Measurements from ENCODE around the gene QSOX1.

The QSOX1 gene

DNA sequence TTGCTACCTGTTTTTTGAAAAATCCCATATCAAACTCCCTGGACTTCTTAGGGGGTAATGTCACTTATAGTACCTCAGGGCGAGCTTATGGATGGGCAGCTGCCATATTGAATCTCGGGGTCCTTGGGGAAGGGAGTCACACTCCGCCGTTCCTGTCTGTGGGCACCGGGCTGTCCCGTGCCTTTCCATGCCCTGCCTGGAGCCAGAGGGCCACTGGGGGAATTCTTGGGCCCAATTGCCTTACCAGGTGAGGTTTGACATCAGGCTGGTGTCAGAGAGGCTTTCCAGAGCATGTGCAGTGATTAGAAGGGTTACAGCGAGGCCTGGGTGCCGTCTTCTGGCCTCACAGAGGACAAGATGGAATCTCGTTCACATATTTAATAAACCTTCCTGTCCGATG is 28.8 kb downstream of the QSOX1 start:
- Histone ChIP-seq H3K9me3 (ENCODE audit: control insufficient read depth, low read length) (no peaks in the 10 kb centered on the region), H3K9ac (ENCODE audit: low read length) (no peak overlapping the region), H3K27me3 (replicated peaks; ENCODE audit: control insufficient read depth, insufficient read depth, low read length) (no peaks in the 10 kb centered on the region), H3K36me3 (ENCODE audit: control insufficient read depth, insufficient read depth, low read length, severe bottlenecking) (peaks cover 37% of the 10 kb centered on the region), H3K4me3 (ENCODE audit: low read length) (no peak overlapping the region), H3K4me1 (ENCODE audit: control insufficient read depth, insufficient read depth, low read length) (no peaks in the 10 kb centered on the region)
- no peak for DNase-seq (ENCODE audit: low read depth)

DNA sequence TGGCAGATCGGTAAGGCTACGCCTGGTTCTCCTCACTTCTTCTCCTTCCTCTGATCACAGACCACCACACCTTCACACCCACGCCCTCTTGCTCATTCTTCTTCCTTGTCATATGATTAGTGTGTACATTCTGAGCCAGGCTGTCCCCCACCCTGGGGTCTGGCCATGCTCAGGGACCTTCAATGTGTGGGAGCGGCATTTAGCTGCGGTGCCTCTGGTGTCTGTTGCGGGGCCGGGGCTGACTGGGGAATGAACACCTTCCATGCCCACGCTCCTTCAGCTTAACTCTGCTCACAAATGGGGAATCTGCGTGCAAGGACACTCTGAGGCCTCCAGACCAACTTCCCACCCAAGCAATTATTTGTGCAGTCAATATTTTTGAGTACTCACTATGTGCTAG is 29.4 kb downstream of the QSOX1 start:
- no peak for DNase-seq (ENCODE audit: low read depth)
- no peaks in the 10 kb centered on the region for H3K27me3 ChIP-seq (replicated peaks; ENCODE audit: control insufficient read depth, insufficient read depth, low read length)
- H3K36me3 ChIP-seq (ENCODE audit: control insufficient read depth, insufficient read depth, low read length, severe bottlenecking): peaks cover 39% of the 10 kb centered on the region
- H3K4me1 ChIP-seq (ENCODE audit: control insufficient read depth, insufficient read depth, low read length): no peaks in the 10 kb centered on the region
- no peak overlapping the region for H3K9ac ChIP-seq (ENCODE audit: low read length)
- no peak overlapping the region for H3K4me3 ChIP-seq (ENCODE audit: low read length)
- H3K9me3 ChIP-seq (ENCODE audit: control insufficient read depth, low read length): no peaks in the 10 kb centered on the region

GRCh38 chr1:180185281-180185680 is 30.6 kb downstream of the QSOX1 start:
- no peaks in the 10 kb centered on the region for H3K9me3 ChIP-seq (ENCODE audit: control insufficient read depth, low read length)
- no peaks in the 10 kb centered on the region for H3K4me1 ChIP-seq (ENCODE audit: control insufficient read depth, insufficient read depth, low read length)
- no peak for DNase-seq (ENCODE audit: low read depth)
- H3K9ac ChIP-seq (ENCODE audit: low read length): no peak overlapping the region
- H3K36me3 ChIP-seq (ENCODE audit: control insufficient read depth, insufficient read depth, low read length, severe bottlenecking): peaks cover 49% of the 10 kb centered on the region
- no peak overlapping the region for H3K4me3 ChIP-seq (ENCODE audit: low read length)
- H3K27me3 ChIP-seq (replicated peaks; ENCODE audit: control insufficient read depth, insufficient read depth, low read length): no peaks in the 10 kb centered on the region

DNA sequence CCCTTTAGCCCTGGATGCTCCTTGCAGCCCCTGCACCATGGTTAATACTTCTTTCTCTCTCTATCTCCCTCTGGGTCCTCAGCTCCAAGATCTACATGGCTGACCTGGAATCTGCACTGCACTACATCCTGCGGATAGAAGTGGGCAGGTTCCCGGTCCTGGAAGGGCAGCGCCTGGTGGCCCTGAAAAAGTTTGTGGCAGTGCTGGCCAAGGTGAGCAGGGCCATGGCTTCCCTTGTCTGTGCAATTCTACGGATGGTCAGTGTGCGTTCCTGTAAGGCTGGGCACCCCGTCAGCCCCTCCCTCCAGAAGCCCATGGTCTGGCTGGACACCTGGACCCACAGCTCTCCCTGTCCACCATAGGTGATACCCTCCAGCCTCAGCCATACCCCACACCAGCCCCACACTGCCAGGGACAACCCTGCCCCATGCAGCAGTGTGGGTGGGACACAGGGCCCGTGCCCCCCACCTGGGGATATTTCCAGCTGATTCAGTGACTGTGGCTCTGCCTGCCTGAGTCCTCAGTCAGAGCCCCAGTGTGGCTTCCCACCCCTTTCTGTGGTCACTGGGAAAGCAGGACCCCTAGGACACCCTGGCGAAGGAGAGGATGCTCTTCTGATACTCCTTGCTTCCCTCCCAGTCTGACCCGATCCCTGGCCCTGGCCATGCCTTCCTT is 31.4 kb downstream of the QSOX1 start:
- no peak overlapping the region for H3K4me3 ChIP-seq (ENCODE audit: low read length)
- no peak for DNase-seq (ENCODE audit: low read depth)
- no peaks in the 10 kb centered on the region for H3K27me3 ChIP-seq (replicated peaks; ENCODE audit: control insufficient read depth, insufficient read depth, low read length)
- no peaks in the 10 kb centered on the region for H3K9me3 ChIP-seq (ENCODE audit: control insufficient read depth, low read length)
- peaks cover 57% of the 10 kb centered on the region for H3K36me3 ChIP-seq (ENCODE audit: control insufficient read depth, insufficient read depth, low read length, severe bottlenecking)
- H3K9ac ChIP-seq (ENCODE audit: low read length): no peak overlapping the region
- H3K4me1 ChIP-seq (ENCODE audit: control insufficient read depth, insufficient read depth, low read length): no peaks in the 10 kb centered on the region

GRCh38 chr1:180186831-180187230 is 32.2 kb downstream of the QSOX1 start:
- Histone ChIP-seq H3K9ac (ENCODE audit: low read length) (no peak overlapping the region), H3K27me3 (replicated peaks; ENCODE audit: control insufficient read depth, insufficient read depth, low read length) (no peaks in the 10 kb centered on the region), H3K4me3 (ENCODE audit: low read length) (no peak overlapping the region), H3K36me3 (ENCODE audit: control insufficient read depth, insufficient read depth, low read length, severe bottlenecking) (peaks cover 64% of the 10 kb centered on the region), H3K4me1 (ENCODE audit: control insufficient read depth, insufficient read depth, low read length) (no peaks in the 10 kb centered on the region), H3K9me3 (ENCODE audit: control insufficient read depth, low read length) (no peaks in the 10 kb centered on the region)
- no peak for DNase-seq (ENCODE audit: low read depth)

DNA sequence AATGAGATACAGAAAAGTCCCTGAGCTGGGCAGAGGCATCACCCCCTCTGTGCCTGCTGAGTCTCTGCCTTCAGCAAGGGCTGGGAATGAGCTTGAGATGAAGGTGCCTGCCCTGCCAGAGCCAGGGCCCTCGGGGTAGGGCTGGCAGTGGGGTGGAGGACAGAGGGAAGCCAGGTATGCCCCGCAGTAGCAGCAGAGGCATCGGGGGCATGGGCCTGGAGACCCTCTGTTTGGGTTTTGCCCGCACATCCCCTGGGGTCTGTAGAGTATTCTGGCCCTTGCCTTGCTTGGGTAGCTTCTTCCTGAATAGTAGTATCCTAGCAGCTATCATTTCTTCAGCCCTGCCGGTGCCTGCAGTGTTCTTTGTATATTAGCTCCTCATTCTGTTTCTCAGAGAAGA is 33.0 kb downstream of the QSOX1 start:
- Histone ChIP-seq H3K9me3 (ENCODE audit: control insufficient read depth, low read length) (no peaks in the 10 kb centered on the region), H3K36me3 (ENCODE audit: control insufficient read depth, insufficient read depth, low read length, severe bottlenecking) (peaks cover 58% of the 10 kb centered on the region), H3K9ac (ENCODE audit: low read length) (no peak overlapping the region), H3K4me3 (ENCODE audit: low read length) (no peak overlapping the region), H3K27me3 (replicated peaks; ENCODE audit: control insufficient read depth, insufficient read depth, low read length) (no peaks in the 10 kb centered on the region), H3K4me1 (ENCODE audit: control insufficient read depth, insufficient read depth, low read length) (no peaks in the 10 kb centered on the region)
- DNase-seq (ENCODE audit: low read depth): no peak

DNA sequence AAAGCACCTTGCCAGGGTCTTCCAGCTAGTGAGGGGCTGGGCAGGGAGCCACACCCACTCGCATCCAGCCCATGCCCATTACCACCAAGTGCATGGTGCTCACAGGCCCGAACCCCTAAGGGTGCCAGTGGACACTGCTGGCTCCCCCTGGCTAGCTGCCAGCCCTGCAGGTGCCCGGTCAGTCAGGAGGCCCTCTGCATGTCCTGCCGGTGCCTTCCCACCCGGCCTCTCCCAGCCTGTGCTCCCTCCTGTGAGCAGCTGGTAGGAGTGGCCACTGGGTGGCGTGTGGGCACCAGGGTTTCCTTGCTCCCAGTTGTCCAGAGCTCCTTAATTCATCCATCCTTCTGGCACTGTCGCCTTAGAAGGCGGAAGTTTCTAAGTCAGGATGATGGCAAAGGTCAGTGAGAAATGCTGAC is 33.4 kb downstream of the QSOX1 start:
- H3K4me1 ChIP-seq (ENCODE audit: control insufficient read depth, insufficient read depth, low read length): no peaks in the 10 kb centered on the region
- no peaks in the 10 kb centered on the region for H3K27me3 ChIP-seq (replicated peaks; ENCODE audit: control insufficient read depth, insufficient read depth, low read length)
- no peak overlapping the region for H3K9ac ChIP-seq (ENCODE audit: low read length)
- H3K9me3 ChIP-seq (ENCODE audit: control insufficient read depth, low read length): no peaks in the 10 kb centered on the region
- H3K4me3 ChIP-seq (ENCODE audit: low read length): no peak overlapping the region
- DNase-seq (ENCODE audit: low read depth): peak; percentile 68
- peaks cover 57% of the 10 kb centered on the region for H3K36me3 ChIP-seq (ENCODE audit: control insufficient read depth, insufficient read depth, low read length, severe bottlenecking)

DNA sequence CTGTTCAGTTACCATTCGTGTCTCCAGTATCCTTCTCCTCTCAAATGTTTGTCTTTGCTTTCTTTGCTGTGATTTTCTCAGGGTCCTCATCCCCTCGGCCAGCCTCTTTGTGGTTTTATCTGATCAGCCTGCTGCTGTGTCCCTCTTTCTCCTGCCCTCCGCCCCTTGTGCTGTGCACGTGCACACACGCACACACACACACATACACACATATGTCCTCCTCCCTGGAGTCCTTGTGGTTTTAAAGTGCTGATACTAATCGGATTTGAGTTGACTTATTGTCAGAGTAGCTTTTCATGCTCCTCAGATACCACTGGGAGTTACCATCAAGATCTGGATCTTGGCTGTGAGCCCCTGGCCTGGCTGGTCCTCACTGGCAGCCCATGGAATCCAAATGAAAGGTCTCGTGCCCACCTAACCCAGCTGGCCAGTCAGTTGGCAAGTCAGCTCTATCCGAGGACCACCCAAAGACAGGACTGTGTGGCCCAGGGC is 34.1 kb downstream of the QSOX1 start:
- Histone ChIP-seq H3K9me3 (ENCODE audit: control insufficient read depth, low read length) (no peaks in the 10 kb centered on the region), H3K4me1 (ENCODE audit: control insufficient read depth, insufficient read depth, low read length) (no peaks in the 10 kb centered on the region), H3K4me3 (ENCODE audit: low read length) (no peak overlapping the region), H3K36me3 (ENCODE audit: control insufficient read depth, insufficient read depth, low read length, severe bottlenecking) (peaks cover 52% of the 10 kb centered on the region), H3K27me3 (replicated peaks; ENCODE audit: control insufficient read depth, insufficient read depth, low read length) (no peaks in the 10 kb centered on the region), H3K9ac (ENCODE audit: low read length) (no peak overlapping the region)
- no peak for DNase-seq (ENCODE audit: low read depth)

DNA sequence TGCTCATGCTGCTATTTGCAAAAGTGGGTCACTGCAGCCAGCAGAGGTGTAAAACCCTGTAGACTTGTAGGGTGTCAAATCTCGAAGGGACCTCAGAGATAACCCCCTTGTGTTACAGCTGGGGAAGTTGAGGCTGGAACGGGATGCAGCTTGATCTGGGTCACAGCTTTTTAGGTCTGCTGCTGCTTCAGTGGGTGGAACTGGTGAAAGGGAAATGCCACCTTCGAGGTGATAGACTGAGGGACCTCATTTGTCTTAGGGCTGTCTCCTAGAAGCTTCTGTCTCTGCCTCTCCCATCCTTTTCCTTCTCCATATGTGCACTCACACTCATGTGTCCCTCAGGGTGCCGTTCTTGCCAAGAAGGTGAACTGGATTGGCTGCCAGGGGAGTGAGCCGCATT is 35.4 kb downstream of the QSOX1 start:
- no peaks in the 10 kb centered on the region for H3K4me1 ChIP-seq (ENCODE audit: control insufficient read depth, insufficient read depth, low read length)
- no peaks in the 10 kb centered on the region for H3K27me3 ChIP-seq (replicated peaks; ENCODE audit: control insufficient read depth, insufficient read depth, low read length)
- no peak overlapping the region for H3K9ac ChIP-seq (ENCODE audit: low read length)
- H3K9me3 ChIP-seq (ENCODE audit: control insufficient read depth, low read length): no peaks in the 10 kb centered on the region
- H3K36me3 ChIP-seq (ENCODE audit: control insufficient read depth, insufficient read depth, low read length, severe bottlenecking): peaks cover 45% of the 10 kb centered on the region
- H3K4me3 ChIP-seq (ENCODE audit: low read length): no peak overlapping the region
- no peak for DNase-seq (ENCODE audit: low read depth)

DNA sequence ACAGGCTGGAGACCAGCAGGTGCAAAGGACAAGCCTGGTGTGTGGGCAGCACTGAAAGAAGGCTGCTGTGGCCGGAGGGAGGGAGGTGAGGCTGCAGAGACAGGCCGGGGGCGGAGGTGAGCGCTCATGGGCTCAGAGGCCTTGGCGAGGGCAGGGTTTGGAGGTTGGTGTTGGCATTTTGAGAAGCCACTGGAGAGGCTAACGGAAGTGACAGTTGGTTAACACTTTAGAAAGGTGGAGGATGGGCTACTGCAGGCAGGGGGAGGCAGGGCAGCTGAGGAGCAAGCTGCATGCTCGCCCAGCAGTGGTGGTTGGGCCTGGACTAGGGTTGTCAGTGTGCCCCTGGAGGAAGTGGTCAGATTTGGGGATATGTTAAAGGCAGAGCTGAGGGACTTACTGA is 37.5 kb downstream of the QSOX1 start:
- peaks cover 37% of the 10 kb centered on the region for H3K36me3 ChIP-seq (ENCODE audit: control insufficient read depth, insufficient read depth, low read length, severe bottlenecking)
- H3K4me1 ChIP-seq (ENCODE audit: control insufficient read depth, insufficient read depth, low read length): no peaks in the 10 kb centered on the region
- H3K27me3 ChIP-seq (replicated peaks; ENCODE audit: control insufficient read depth, insufficient read depth, low read length): no peaks in the 10 kb centered on the region
- H3K9me3 ChIP-seq (ENCODE audit: control insufficient read depth, low read length): no peaks in the 10 kb centered on the region
- DNase-seq (ENCODE audit: low read depth): no peak
- no peak overlapping the region for H3K4me3 ChIP-seq (ENCODE audit: low read length)
- H3K9ac ChIP-seq (ENCODE audit: low read length): no peak overlapping the region

DNA sequence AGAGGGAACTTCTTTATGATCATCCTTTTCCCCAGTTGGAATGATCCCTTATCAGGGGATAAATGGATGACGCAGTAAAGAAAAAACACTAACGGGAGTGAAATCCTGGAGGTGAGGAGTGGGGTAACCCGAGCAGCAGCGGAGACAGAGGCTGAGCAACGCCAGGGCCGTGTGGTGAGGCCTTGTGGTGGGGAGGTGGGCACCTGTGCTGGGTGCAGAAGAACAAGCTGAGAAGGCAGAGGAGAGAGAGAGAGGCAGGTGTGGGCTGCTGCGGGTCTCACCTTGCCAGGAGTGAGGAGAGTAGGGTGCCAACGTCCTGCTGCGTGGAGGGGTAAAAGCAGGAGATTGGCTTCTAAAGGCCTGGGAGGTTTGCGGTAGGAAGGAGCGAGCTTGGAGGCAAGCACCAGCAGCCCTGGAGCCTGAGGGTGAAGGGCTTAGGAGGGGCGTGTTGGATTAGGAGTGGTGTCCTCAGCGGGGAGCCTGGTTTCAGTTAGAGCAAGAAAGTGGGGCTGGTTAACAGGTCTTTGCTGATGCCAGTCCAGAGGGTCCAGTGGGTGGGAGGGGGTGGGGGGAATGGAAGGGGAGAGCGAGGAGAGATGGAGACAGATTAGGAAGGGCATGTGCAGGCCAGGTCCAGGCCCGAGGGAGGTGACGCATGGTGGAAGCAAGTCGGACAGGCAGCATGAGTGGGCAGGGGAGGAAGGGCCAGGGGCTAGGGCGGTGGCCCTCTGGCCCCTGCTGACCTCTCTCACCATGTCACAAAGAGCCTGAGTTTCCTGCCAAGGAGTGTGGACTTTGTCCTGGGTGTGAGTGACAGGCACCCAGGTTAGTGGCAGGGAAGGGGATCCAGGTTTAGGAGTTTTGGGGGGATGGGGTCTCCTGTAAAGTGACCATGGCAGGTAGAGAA is 38.7 kb downstream of the QSOX1 start:
- no peak for DNase-seq (ENCODE audit: low read depth)
- H3K36me3 ChIP-seq (ENCODE audit: control insufficient read depth, insufficient read depth, low read length, severe bottlenecking): peaks cover 37% of the 10 kb centered on the region
- no peaks in the 10 kb centered on the region for H3K9me3 ChIP-seq (ENCODE audit: control insufficient read depth, low read length)
- H3K4me3 ChIP-seq (ENCODE audit: low read length): no peak overlapping the region
- H3K9ac ChIP-seq (ENCODE audit: low read length): no peak overlapping the region
- H3K4me1 ChIP-seq (ENCODE audit: control insufficient read depth, insufficient read depth, low read length): no peaks in the 10 kb centered on the region
- no peaks in the 10 kb centered on the region for H3K27me3 ChIP-seq (replicated peaks; ENCODE audit: control insufficient read depth, insufficient read depth, low read length)
